Activated B cell treated with CpG ODN at 0.5 μM for 24 hours (primary cell): ENCODE measurements around the gene UBIAD1. TPM values are rescaled to one million over a fixed set of nuclear protein-coding genes. Genes with fewer than 3 reads are reported as not detected.

ENCODE experiments used
- ATAC-seq: fragments of 200-7000 bp; cut with Tn5 transposase; one replicate; pipeline ENCODE4 v1.10.0; 2021; ENCODE audit warnings: low read depth, mild to moderate bottlenecking, moderate library complexity
- CTCF ChIA-PET: fragments of 350-600 bp; sonication (Branson Sonifier 250); formaldehyde crosslinking; loops from one replicate; lab custom pipeline; 2021; ENCODE audit warnings: antibody characterized with exemption; lab: Charles Lee
- POLR2A ChIA-PET: fragments of 350-600 bp; sonication (Branson Sonifier 250); formaldehyde crosslinking; loops from one replicate; lab custom pipeline; 2021; ENCODE audit warnings: antibody characterized with exemption; lab: Charles Lee
- DNase-seq: peaks from one replicate; pipeline ENCODE4 v3.0.0; 2022
- H3K27ac Mint-ChIP-seq: one replicate; pipeline ENCODE4 v1.8.0; 2020; ENCODE audit warnings: mixed read lengths
- H3K27me3 Mint-ChIP-seq: one replicate; pipeline ENCODE4 v1.8.0; 2021; ENCODE audit warnings: mixed read lengths
- H3K36me3 Mint-ChIP-seq: one replicate; pipeline ENCODE4 v1.8.0; 2021; ENCODE audit warnings: low read depth, mixed read lengths
- H3K4me1 Mint-ChIP-seq: one replicate; pipeline ENCODE4 v1.8.0; 2021; ENCODE audit warnings: mixed read lengths
- H3K4me3 Mint-ChIP-seq: one replicate; pipeline ENCODE4 v1.8.0; 2020; ENCODE audit warnings: mild to moderate bottlenecking, mixed read lengths
- H3K9me3 Mint-ChIP-seq: one replicate; pipeline ENCODE4 v1.8.0; 2020; ENCODE audit warnings: mixed read lengths
- intact Hi-C: fragments of 100-400 bp; cut with micrococcal nuclease; formaldehyde crosslinking; loops from one replicate; pipeline ENCODE4 v1.15.1; 2024
- total RNA-seq: library from RNA; stranded (reverse); gene quantifications from 2 replicates; pipeline ENCODE4 v1.2.3, GENCODE V29; 2022
- TF ChIP-seq, protein P1 (sequence below): fragments of 200-600 bp; IDR thresholded peaks from one replicate; pipeline ENCODE4 v1.8.0; 2022; ENCODE audit warnings: antibody characterized with exemption, mild to moderate bottlenecking

UBIAD1 gene
- total RNA-seq, 1 donor from 2014 or later: 27.8 TPM

DNA sequence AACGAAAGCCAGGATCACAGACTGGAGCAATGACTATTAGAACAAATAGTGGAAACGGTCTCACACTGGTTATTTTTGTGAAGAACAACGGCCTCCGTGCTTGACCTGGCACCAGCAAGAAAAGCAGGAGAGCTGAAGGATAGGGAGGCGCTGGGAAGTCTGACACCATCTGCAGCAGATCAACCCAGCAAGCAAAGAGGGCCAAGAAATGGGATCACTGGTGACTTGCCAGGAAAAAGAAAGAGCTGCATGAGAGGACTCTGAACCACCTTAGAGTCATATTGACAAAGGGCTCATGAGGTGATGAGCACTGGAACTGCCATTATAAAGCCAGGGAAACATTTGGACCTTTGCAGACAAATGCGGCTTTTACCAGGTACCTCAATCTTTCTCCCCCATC, 35.6 kb upstream of the UBIAD1 start:
- TF ChIP-seq, protein P1, sequence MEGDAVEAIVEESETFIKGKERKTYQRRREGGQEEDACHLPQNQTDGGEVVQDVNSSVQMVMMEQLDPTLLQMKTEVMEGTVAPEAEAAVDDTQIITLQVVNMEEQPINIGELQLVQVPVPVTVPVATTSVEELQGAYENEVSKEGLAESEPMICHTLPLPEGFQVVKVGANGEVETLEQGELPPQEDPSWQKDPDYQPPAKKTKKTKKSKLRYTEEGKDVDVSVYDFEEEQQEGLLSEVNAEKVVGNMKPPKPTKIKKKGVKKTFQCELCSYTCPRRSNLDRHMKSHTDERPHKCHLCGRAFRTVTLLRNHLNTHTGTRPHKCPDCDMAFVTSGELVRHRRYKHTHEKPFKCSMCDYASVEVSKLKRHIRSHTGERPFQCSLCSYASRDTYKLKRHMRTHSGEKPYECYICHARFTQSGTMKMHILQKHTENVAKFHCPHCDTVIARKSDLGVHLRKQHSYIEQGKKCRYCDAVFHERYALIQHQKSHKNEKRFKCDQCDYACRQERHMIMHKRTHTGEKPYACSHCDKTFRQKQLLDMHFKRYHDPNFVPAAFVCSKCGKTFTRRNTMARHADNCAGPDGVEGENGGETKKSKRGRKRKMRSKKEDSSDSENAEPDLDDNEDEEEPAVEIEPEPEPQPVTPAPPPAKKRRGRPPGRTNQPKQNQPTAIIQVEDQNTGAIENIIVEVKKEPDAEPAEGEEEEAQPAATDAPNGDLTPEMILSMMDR: no peak
- CTCF ChIA-PET: no interaction called here
- H3K4me3 Mint-ChIP-seq: no peak overlapping the region
- H3K9me3 Mint-ChIP-seq: no peaks in the 10 kb centered on the region
- H3K4me1 Mint-ChIP-seq: peaks cover 18% of the 10 kb centered on the region
- no peaks in the 10 kb centered on the region for H3K27me3 Mint-ChIP-seq
- peaks cover 82% of the 10 kb centered on the region for H3K36me3 Mint-ChIP-seq
- POLR2A ChIA-PET: no interaction called here
- no peak for DNase-seq
- no peak for ATAC-seq
- intact Hi-C loops: no loop called here
- no peak overlapping the region for H3K27ac Mint-ChIP-seq

DNA sequence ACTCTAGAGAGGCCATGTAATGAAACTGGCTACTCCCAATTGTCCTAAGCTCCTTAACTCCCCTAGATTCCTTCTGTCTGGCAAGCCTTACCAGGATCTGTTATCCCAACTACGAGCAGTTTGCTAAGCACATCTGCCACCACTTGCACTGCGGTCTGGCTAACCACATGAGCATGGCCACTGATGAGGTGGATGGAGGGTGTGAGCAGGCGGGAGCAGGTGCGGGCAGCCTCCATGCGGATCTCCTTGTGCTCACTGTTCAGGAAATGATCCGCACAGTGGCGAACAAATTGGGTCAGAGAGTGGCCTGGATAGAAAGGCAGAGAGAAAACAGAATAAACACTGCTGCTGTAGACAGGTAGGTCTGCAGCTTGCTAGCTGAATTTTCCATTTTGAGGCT, 34.7 kb upstream of the UBIAD1 start:
- Mint-ChIP-seq H3K27ac (no peak overlapping the region), H3K27me3 (no peaks in the 10 kb centered on the region), H3K9me3 (no peaks in the 10 kb centered on the region), H3K36me3 (peaks cover 83% of the 10 kb centered on the region), H3K4me1 (peaks cover 18% of the 10 kb centered on the region), H3K4me3 (no peak overlapping the region)
- intact Hi-C loops: no loop called here
- POLR2A ChIA-PET: interaction anchor here (0.6 kb wide), 1 partner anchor 13 kb away, joined by 8 read pairs; no protein-coding TSS in a partner anchor
- TF ChIP-seq, protein P1: no peak
- DNase-seq (no peak), ATAC-seq (no peak)
- CTCF ChIA-PET: no interaction called here

DNA sequence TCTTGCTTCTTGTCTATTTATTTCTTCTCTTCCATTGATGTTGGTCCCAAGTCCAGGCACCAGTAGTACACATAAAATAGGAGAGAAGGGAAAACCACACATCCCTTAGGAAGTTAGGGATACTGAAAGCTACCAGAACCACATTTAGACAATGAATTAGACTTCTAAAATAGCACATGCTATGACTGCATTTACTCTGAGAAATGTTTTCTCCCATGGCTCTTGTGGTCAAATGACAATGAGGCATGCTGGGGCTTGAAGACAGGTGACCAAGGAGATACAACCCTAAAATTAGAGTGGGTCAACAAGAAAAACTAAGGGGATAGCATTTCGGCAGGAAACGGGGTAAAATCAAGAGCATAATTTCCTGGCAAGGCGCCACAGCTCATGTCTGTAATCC, 27.8 kb upstream of the UBIAD1 start:
- Mint-ChIP-seq H3K27ac (no peak overlapping the region), H3K9me3 (no peaks in the 10 kb centered on the region), H3K4me3 (no peak overlapping the region), H3K4me1 (peaks cover 6% of the 10 kb centered on the region), H3K36me3 (peaks cover 70% of the 10 kb centered on the region), H3K27me3 (no peaks in the 10 kb centered on the region)
- intact Hi-C loops: no loop called here
- no peak for ATAC-seq
- TF ChIP-seq, protein P1: no peak
- DNase-seq: no peak
- CTCF ChIA-PET: interaction anchor here (2.2 kb wide), 1 partner anchor 397 kb away, joined by 9 read pairs; no protein-coding TSS in a partner anchor
- POLR2A ChIA-PET: interaction anchor here (0.6 kb wide), 1 partner anchor 1589 kb away, joined by 8 read pairs; no protein-coding TSS in a partner anchor

GRCh38 chr1:11245904-11246719, 26.9 kb upstream of the UBIAD1 start:
- Mint-ChIP-seq H3K27me3 (no peaks in the 10 kb centered on the region), H3K27ac (no peak overlapping the region), H3K9me3 (no peaks in the 10 kb centered on the region), H3K4me1 (peaks cover 6% of the 10 kb centered on the region), H3K36me3 (peaks cover 70% of the 10 kb centered on the region), H3K4me3 (no peak overlapping the region)
- ATAC-seq (no peak), DNase-seq (no peak)
- intact Hi-C loops: no loop called here
- POLR2A ChIA-PET: interaction anchor here (1.4 kb wide), 1 partner anchor 16 kb away, joined by 6 read pairs; the partner anchor contains the start of gene MTOR
- CTCF ChIA-PET: interaction anchor here (0.6 to 2.2 kb wide), 2 partner anchors 27 to 396 kb away, joined by 3 to 9 read pairs; no protein-coding TSS in a partner anchor
- TF ChIP-seq, protein P1: no peak

GRCh38 chr1:11248169-11248568, 24.8 kb upstream of the UBIAD1 start:
- ChIA-PET POLR2A (no interaction called here), CTCF (no interaction called here)
- H3K27me3 Mint-ChIP-seq: no peaks in the 10 kb centered on the region
- DNase-seq (no peak), ATAC-seq (no peak)
- H3K4me3 Mint-ChIP-seq: no peak overlapping the region
- H3K9me3 Mint-ChIP-seq: no peaks in the 10 kb centered on the region
- H3K27ac Mint-ChIP-seq: no peak overlapping the region
- peaks cover 70% of the 10 kb centered on the region for H3K36me3 Mint-ChIP-seq
- H3K4me1 Mint-ChIP-seq: no peaks in the 10 kb centered on the region
- intact Hi-C loops: no loop called here
- TF ChIP-seq, protein P1: no peak
